Measurements from ENCODE around the gene CNNM4.

The CNNM4 gene

GRCh38 chr2:96816127-96816835 is 55.6 kb downstream of the CNNM4 start, which contains the start of gene CNNM3:
TSS of gene CNNM3 (plus strand) at chr2:96816268. CDS start at chr2:96816278, 10 bp downstream.
- H3K27me3 ChIP-seq (ENCODE audit: insufficient read depth, low read length) = no peaks in the 10 kb centered on the region
- H2AFZ ChIP-seq (ENCODE audit: low read depth, low read length) = peak within 1 kb of the TSS; percentile 97
- H3K9me3 ChIP-seq (ENCODE audit: low read length) = no peaks in the 10 kb centered on the region
- H3K4me3 ChIP-seq (ENCODE audit: low read length) = peak within 1 kb of the TSS; percentile 52
- H3K36me3 ChIP-seq (ENCODE audit: insufficient read depth, low read length) = peaks cover 6% of the 10 kb centered on the region
- H3K4me1 ChIP-seq (ENCODE audit: insufficient read depth, low read length) = peaks cover 27% of the 10 kb centered on the region

GRCh38 chr2:96816836-96817702 is 56.4 kb downstream of the CNNM4 start:
- Histone ChIP-seq H2AFZ (ENCODE audit: low read depth, low read length) (no peak overlapping the region), H3K36me3 (ENCODE audit: insufficient read depth, low read length) (peaks cover 6% of the 10 kb centered on the region), H3K27me3 (ENCODE audit: insufficient read depth, low read length) (no peaks in the 10 kb centered on the region), H3K9me3 (ENCODE audit: low read length) (no peaks in the 10 kb centered on the region), H3K4me1 (ENCODE audit: insufficient read depth, low read length) (peaks cover 27% of the 10 kb centered on the region), H3K4me3 (ENCODE audit: low read length) (peak overlapping the region; percentile 52)

GRCh38 chr2:96817882-96818281 is 57.2 kb downstream of the CNNM4 start:
- H3K36me3 ChIP-seq (ENCODE audit: insufficient read depth, low read length) = peaks cover 6% of the 10 kb centered on the region
- no peak overlapping the region for H2AFZ ChIP-seq (ENCODE audit: low read depth, low read length)
- H3K27me3 ChIP-seq (ENCODE audit: insufficient read depth, low read length) = no peaks in the 10 kb centered on the region
- H3K4me3 ChIP-seq (ENCODE audit: low read length) = peak overlapping the region; percentile 52
- no peaks in the 10 kb centered on the region for H3K9me3 ChIP-seq (ENCODE audit: low read length)
- peaks cover 27% of the 10 kb centered on the region for H3K4me1 ChIP-seq (ENCODE audit: insufficient read depth, low read length)

DNA sequence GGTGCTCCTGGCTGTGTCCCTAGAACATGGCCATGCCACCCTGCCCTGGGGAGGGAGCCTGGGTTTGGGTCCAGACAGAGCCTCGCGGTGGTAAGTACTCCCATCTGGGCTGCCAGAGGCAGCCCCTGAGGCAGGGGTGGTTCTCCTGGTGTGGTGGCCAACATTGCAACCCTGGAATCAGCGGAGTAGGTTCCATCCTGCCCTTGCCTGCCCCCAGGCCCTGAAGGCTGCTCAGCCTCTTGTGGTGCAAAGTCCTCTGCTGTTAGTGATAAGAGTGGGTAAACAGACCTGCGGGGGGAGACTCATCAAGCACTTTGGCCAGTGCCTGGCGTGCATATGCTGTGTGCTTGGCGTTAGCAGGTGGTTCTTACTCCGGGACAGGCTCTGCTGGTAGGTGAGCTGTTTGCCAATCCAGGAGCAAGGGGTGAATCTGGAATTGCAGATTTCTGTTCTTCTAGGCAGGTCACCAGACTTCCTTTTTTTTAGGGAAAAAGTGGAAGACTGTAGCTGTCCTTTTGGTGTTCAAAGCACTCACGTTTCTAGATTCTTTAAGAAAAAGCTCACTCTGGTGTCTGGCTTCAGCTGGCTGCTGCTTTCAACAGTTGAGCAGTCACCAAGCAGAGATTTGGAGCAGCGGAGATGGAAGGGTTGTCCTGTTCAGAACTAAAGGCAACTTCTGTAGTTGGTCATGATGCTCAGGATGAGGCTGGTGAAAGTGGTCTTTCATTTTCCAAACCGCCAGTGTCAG is 58.6 kb downstream of the CNNM4 start:
- H3K4me1 ChIP-seq (ENCODE audit: insufficient read depth, low read length) = peaks cover 27% of the 10 kb centered on the region

GRCh38 chr2:96819876-96820511 is 59.3 kb downstream of the CNNM4 start:
- peaks cover 16% of the 10 kb centered on the region for H3K36me3 ChIP-seq (ENCODE audit: insufficient read depth, low read length)
- no peaks in the 10 kb centered on the region for H3K27me3 ChIP-seq (ENCODE audit: insufficient read depth, low read length)
- peaks cover 25% of the 10 kb centered on the region for H3K4me1 ChIP-seq (ENCODE audit: insufficient read depth, low read length)
- H3K9me3 ChIP-seq (ENCODE audit: low read length) = no peaks in the 10 kb centered on the region
- no peak overlapping the region for H2AFZ ChIP-seq (ENCODE audit: low read depth, low read length)
- H3K4me3 ChIP-seq (ENCODE audit: low read length) = no peak overlapping the region

More for the DNA sequence above, 58.6 kb downstream of the CNNM4 start:
- H3K36me3 ChIP-seq (ENCODE audit: insufficient read depth, low read length) = peaks cover 14% of the 10 kb centered on the region
- no peaks in the 10 kb centered on the region for H3K27me3 ChIP-seq (ENCODE audit: insufficient read depth, low read length)
- H3K4me3 ChIP-seq (ENCODE audit: low read length) = no peak overlapping the region
- H2AFZ ChIP-seq (ENCODE audit: low read depth, low read length) = no peak overlapping the region
- no peaks in the 10 kb centered on the region for H3K9me3 ChIP-seq (ENCODE audit: low read length)

DNA sequence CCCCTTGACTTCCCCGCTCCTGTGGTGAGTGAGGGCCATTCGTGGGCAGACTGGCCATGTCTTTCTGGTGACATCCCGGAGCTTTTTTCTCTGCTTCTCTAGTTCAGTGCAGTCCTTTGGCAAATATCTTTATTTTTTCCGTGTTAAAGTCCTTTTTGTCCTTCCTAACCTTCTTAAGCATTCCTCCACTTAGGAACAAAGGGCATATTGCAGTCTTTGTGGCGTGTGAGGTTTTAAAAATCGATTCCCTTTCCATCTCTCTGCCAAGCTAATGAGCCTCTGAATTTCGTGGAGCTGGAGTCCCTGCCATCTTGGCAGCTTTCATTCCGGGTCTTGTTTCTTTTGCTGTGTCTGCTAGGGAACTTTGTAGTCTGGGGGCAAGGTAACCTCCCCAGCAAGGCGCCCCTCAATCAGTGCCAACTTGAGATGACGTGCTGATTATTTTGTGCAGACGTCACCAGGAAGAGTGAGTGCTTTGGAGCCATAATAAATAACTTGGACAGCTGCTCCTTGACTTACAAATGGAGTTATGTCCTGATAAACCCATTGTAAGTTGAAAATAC is 60.5 kb downstream of the CNNM4 start:
- Histone ChIP-seq H3K27me3 (ENCODE audit: insufficient read depth, low read length) (no peaks in the 10 kb centered on the region), H3K36me3 (ENCODE audit: insufficient read depth, low read length) (peaks cover 24% of the 10 kb centered on the region), H3K4me1 (ENCODE audit: insufficient read depth, low read length) (peaks cover 20% of the 10 kb centered on the region), H3K4me3 (ENCODE audit: low read length) (no peak overlapping the region), H3K9me3 (ENCODE audit: low read length) (no peaks in the 10 kb centered on the region), H2AFZ (ENCODE audit: low read depth, low read length) (no peak overlapping the region)

DNA sequence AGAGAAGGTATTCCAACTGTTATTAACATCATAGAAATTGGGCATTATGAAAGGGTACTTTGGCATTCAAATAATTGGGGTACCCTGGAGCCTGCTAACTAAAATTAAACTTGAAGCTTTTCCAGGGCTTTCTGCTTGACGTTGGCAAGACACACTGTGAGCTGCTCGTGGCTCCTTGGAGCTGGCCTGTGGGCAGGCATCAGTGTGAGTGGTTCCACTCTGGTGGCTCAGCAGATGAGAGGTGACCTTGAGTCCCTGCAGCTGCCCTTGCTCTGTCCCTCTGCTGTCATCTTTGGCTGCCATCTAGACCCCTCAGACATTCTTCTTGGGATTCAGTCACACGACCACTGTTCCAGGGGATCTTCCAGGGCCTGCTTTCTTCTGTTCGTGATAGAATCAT is 62.1 kb downstream of the CNNM4 start:
- peaks cover 35% of the 10 kb centered on the region for H3K36me3 ChIP-seq (ENCODE audit: insufficient read depth, low read length)
- no peak overlapping the region for H2AFZ ChIP-seq (ENCODE audit: low read depth, low read length)
- H3K9me3 ChIP-seq (ENCODE audit: low read length) = no peaks in the 10 kb centered on the region
- no peaks in the 10 kb centered on the region for H3K27me3 ChIP-seq (ENCODE audit: insufficient read depth, low read length)
- H3K4me3 ChIP-seq (ENCODE audit: low read length) = no peak overlapping the region
- peaks cover 12% of the 10 kb centered on the region for H3K4me1 ChIP-seq (ENCODE audit: insufficient read depth, low read length)

DNA sequence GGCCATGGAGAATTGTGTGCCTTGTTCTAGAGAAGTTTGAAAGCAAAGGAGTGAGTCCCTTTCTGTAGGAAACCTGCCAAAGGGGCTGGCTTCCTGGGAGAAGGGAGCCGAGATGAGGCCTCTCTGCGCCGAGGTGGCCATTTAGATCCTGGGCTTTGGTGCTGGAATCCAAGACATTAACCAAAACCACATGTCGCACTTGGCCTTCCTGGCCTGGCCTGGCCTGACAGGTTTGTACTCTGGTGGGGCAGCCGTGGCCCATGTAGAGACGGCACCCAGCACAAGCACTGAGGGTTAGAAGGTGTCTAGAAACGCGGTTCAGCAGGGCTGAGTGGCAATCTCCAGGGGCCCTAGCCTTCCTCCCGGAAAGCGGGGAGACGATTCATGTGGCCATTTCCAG is 62.5 kb downstream of the CNNM4 start:
- peaks cover 8% of the 10 kb centered on the region for H3K4me1 ChIP-seq (ENCODE audit: insufficient read depth, low read length)
- no peak overlapping the region for H2AFZ ChIP-seq (ENCODE audit: low read depth, low read length)
- no peak overlapping the region for H3K4me3 ChIP-seq (ENCODE audit: low read length)
- no peaks in the 10 kb centered on the region for H3K9me3 ChIP-seq (ENCODE audit: low read length)
- H3K36me3 ChIP-seq (ENCODE audit: insufficient read depth, low read length) = peaks cover 39% of the 10 kb centered on the region
- H3K27me3 ChIP-seq (ENCODE audit: insufficient read depth, low read length) = no peaks in the 10 kb centered on the region

- H2AFZ ChIP-seq (ENCODE audit: low read depth, low read length) = no peak overlapping the region
- peaks cover 43% of the 10 kb centered on the region for H3K36me3 ChIP-seq (ENCODE audit: insufficient read depth, low read length)
- no peaks in the 10 kb centered on the region for H3K4me1 ChIP-seq (ENCODE audit: insufficient read depth, low read length)
- no peaks in the 10 kb centered on the region for H3K27me3 ChIP-seq (ENCODE audit: insufficient read depth, low read length)
- H3K9me3 ChIP-seq (ENCODE audit: low read length) = no peaks in the 10 kb centered on the region
- H3K4me3 ChIP-seq (ENCODE audit: low read length) = no peak overlapping the region
These were observed 63.6 kb downstream of the CNNM4 start for GRCh38 chr2:96824079-96824870.

DNA sequence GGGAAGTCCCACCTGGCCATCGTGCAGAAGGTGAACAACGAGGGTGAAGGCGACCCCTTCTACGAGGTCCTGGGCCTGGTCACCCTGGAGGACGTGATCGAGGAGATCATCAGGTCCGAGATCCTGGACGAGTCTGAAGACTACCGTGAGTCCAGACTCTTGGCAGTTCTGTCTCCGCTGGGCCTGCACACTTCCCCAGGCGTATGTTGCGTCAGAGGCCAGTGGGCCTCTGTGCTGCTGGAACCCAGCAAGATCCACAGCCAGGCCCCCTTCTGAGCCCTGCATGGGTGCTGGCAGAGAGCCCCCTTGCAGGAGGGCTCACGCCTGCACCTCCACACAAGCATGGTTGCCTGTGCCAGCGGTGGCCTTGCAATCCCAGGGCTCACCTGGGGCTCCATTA is 64.4 kb downstream of the CNNM4 start:
- H3K27me3 ChIP-seq (ENCODE audit: insufficient read depth, low read length) = no peaks in the 10 kb centered on the region

DNA sequence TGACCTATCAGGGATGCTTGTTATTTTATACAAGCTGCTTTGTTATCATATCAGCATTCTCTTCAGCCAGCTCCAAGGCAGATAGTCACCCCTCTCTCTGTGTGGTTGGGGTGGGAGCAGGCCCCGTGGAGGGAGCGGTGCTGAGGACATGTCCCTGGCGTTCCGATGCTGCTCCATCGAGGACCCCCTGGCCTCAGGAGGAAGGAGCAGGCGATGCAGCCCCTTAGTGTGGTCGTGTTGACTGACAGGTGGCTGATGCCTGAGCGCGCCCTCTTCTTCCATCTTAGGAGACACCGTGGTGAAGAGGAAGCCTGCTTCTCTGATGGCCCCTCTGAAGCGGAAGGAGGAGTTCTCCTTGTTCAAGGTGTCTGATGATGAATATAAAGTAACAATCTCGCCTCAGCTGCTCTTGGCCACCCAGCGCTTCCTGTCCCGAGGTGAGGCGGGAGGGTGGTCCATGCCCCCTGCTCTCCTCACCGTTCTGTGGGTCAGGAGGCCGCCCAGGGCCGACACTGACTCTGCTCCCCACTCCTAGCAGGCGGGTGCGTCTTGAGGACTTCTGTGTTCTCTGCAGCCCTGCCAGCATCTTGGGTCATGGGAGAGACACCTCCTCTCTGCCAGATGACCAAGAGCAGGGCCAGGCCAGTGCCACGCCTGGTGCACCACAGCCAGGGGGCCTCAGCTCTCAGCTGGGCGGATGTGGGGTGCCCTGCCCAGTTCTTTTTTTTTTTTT is 66.0 kb downstream of the CNNM4 start:
- no peaks in the 10 kb centered on the region for H3K9me3 ChIP-seq (ENCODE audit: low read length)
- H3K4me3 ChIP-seq (ENCODE audit: low read length) = no peak overlapping the region
- no peak overlapping the region for H2AFZ ChIP-seq (ENCODE audit: low read depth, low read length)
- H3K27me3 ChIP-seq (ENCODE audit: insufficient read depth, low read length) = no peaks in the 10 kb centered on the region
- H3K4me1 ChIP-seq (ENCODE audit: insufficient read depth, low read length) = no peaks in the 10 kb centered on the region
- peaks cover 64% of the 10 kb centered on the region for H3K36me3 ChIP-seq (ENCODE audit: insufficient read depth, low read length)

More for the DNA sequence above, 64.4 kb downstream of the CNNM4 start:
- H3K4me3 ChIP-seq (ENCODE audit: low read length) = no peak overlapping the region
- H3K36me3 ChIP-seq (ENCODE audit: insufficient read depth, low read length) = peaks cover 50% of the 10 kb centered on the region
- H3K4me1 ChIP-seq (ENCODE audit: insufficient read depth, low read length) = no peaks in the 10 kb centered on the region
- H2AFZ ChIP-seq (ENCODE audit: low read depth, low read length) = no peak overlapping the region
- H3K9me3 ChIP-seq (ENCODE audit: low read length) = no peaks in the 10 kb centered on the region

Data from neuron (in vitro differentiated cells).